ENCODE results near the gene SP110. TPM values are rescaled to one million over a fixed set of nuclear protein-coding genes. Genes with fewer than 3 reads are reported as not detected.

The SP110 gene
- total and polyA plus RNA-seq, 2 experiments from 2014 or later = 2.3 to 8.2 TPM

- TF ChIP-seq CTCF (conservative IDR thresholded peaks at IDR 0.05; ENCODE audit: low read depth in 2 of 2) = no peak
- TF ChIP-seq POLR2AphosphoS5 (IDR thresholded peaks at IDR 0.05; ENCODE audit: low read depth) = no peak
- TF ChIP-seq ZNF462 (CRISPR knock-in tag; IDR thresholded peaks at IDR 0.05) = no peak
- no peak for TF ChIP-seq JUNB (IDR thresholded peaks at IDR 0.05; ENCODE audit: unreplicated experiment)
- TF ChIP-seq ZNF331 (CRISPR knock-in tag; IDR thresholded peaks at IDR 0.05; ENCODE audit: low read depth) = no peak
- no peak for TF ChIP-seq EZH2phosphoT487 (IDR thresholded peaks at IDR 0.05; ENCODE audit: unreplicated experiment)
Measured at GRCh38 chr2:230258483-230258882, 38.7 kb upstream of the SP110 start (continued).

- H2AFZ ChIP-seq = no peak overlapping the region
- DNase-seq (ENCODE audit: low spot score) (no peak), ATAC-seq (no peak)
- H3K4me1 ChIP-seq (ENCODE audit: insufficient read depth) = no peaks in the 10 kb centered on the region
- no peaks in the 10 kb centered on the region for H3K36me3 Mint-ChIP-seq (ENCODE audit: low read depth)
- H3K79me2 ChIP-seq (replicated peaks; ENCODE audit: insufficient read depth) = no peaks in the 10 kb centered on the region
- H3K27me3 ChIP-seq (ENCODE audit: insufficient read depth) = no peaks in the 10 kb centered on the region
- no peak overlapping the region for H3K27ac Mint-ChIP-seq
- H3K9me3 Mint-ChIP-seq = no peaks in the 10 kb centered on the region
- no peak overlapping the region for H3K4me3 Mint-ChIP-seq
- no peaks in the 10 kb centered on the region for H4K20me1 ChIP-seq (replicated peaks; ENCODE audit: insufficient read depth)
- H3K4me1 Mint-ChIP-seq = no peaks in the 10 kb centered on the region; the same call in 2 of the 3 replicates
- no peak overlapping the region for H3K27ac ChIP-seq (ENCODE audit: low read depth)
- no peak overlapping the region for H3K4me3 ChIP-seq
- H3F3A ChIP-seq (replicated peaks; ENCODE audit: low read depth) = no peaks in the 10 kb centered on the region
- no peaks in the 10 kb centered on the region for H3K27me3 Mint-ChIP-seq (ENCODE audit: insufficient read depth, low read depth, poor library complexity)
- no peaks in the 10 kb centered on the region for H3K36me3 ChIP-seq (ENCODE audit: insufficient read depth)
- H3K9me2 ChIP-seq (ENCODE audit: insufficient read depth) = no peaks in the 10 kb centered on the region
- no peak overlapping the region for H3K4me2 ChIP-seq
- TF ChIP-seq REST (IDR thresholded peaks at IDR 0.05; ENCODE audit: unreplicated experiment) (no peak), ZNF114 (CRISPR knock-in tag; IDR thresholded peaks at IDR 0.05) (no peak), STAT1 (IDR thresholded peaks at IDR 0.05; ENCODE audit: unreplicated experiment) (no peak), ZNF331 (CRISPR knock-in tag; IDR thresholded peaks at IDR 0.05; ENCODE audit: low read depth) (no peak), JUNB (IDR thresholded peaks at IDR 0.05; ENCODE audit: unreplicated experiment) (no peak), POLR2AphosphoS5 (IDR thresholded peaks at IDR 0.05; ENCODE audit: low read depth) (no peak), CREB1 (CRISPR knock-in tag; IDR thresholded peaks at IDR 0.05; ENCODE audit: low read depth) (no peak), NANOG (IDR thresholded peaks at IDR 0.05; ENCODE audit: borderline replicate concordance) (no peak), CTCF (conservative IDR thresholded peaks at IDR 0.05; ENCODE audit: low read depth in 2 of 2) (no peak)
Measured at GRCh38 chr2:230256733-230257332, 37.0 kb upstream of the SP110 start.

All from GM23338 (cell line).